DMS153 treated with DMSO at 0.1 percent for 48 hours (cell line): ENCODE results near the gene BAIAP3.

ENCODE experiments used
- DNase-seq: peaks from one replicate; lab custom pipeline; 2025; ENCODE audit not compliant: unreplicated experiment; lab: John Stamatoyannopoulos, UW

BAIAP3 gene

GRCh38 chr16:1298406-1298805 is 35.0 kb upstream of the BAIAP3 start:
- no peak for DNase-seq

GRCh38 chr16:1299012-1299867 is 34.2 kb upstream of the BAIAP3 start:
- DNase-seq = no peak

GRCh38 chr16:1299868-1300203 is 33.6 kb upstream of the BAIAP3 start:
- no peak for DNase-seq

GRCh38 chr16:1300664-1301476 is 32.6 kb upstream of the BAIAP3 start:
- no peak for DNase-seq

- no peak for DNase-seq
Measured at GRCh38 chr16:1301562-1301961, 31.9 kb upstream of the BAIAP3 start.

GRCh38 chr16:1305823-1306222 is 27.6 kb upstream of the BAIAP3 start:
- no peak for DNase-seq

- DNase-seq = no peak
Measured at GRCh38 chr16:1306334-1306733, 27.1 kb upstream of the BAIAP3 start.

- DNase-seq = peak; percentile 47
Measured at GRCh38 chr16:1308036-1308976, 25.1 kb upstream of the BAIAP3 start.

GRCh38 chr16:1308977-1309885 is 24.2 kb upstream of the BAIAP3 start, which contains the start of gene UBE2I:
Gene UBE2I (plus strand): TSS chr16:1309636. CDS start chr16:1314031, 4,395 bp downstream.
- peak; percentile 96 for DNase-seq

- DNase-seq = no peak
Measured at GRCh38 chr16:1309888-1310831, 23.3 kb upstream of the BAIAP3 start.

- no peak for DNase-seq
Measured at GRCh38 chr16:1310832-1311200, 22.6 kb upstream of the BAIAP3 start.

- DNase-seq = no peak
Measured at GRCh38 chr16:1311212-1311737, 22.2 kb upstream of the BAIAP3 start.

GRCh38 chr16:1311738-1312466 is 21.5 kb upstream of the BAIAP3 start:
- no peak for DNase-seq

- DNase-seq = no peak
Measured at GRCh38 chr16:1312467-1312816, 21.0 kb upstream of the BAIAP3 start.

GRCh38 chr16:1312903-1313302 is 20.5 kb upstream of the BAIAP3 start:
- DNase-seq = no peak

- DNase-seq = no peak
Measured at GRCh38 chr16:1313721-1314369, 19.6 kb upstream of the BAIAP3 start.

GRCh38 chr16:1314399-1315068 is 18.9 kb upstream of the BAIAP3 start:
- DNase-seq = no peak
